Osteoblast (primary cell): ENCODE results near the gene CABP1. TPM values are rescaled to one million over a fixed set of nuclear protein-coding genes. Genes with fewer than 3 reads are reported as not detected.

Source experiments
- DNase-seq: peaks from one replicate; pipeline ENCODE4 v3.0.0; 2011; ENCODE audit warnings: low spot score, mixed read lengths; ENCODE audit not compliant: insufficient read length; ENCODE audit errors: missing footprints
- H2AFZ ChIP-seq: 2 replicates; pipeline ENCODE4 v1.6.0; 2011; ENCODE audit warnings: mild to moderate bottlenecking, low read length
- H3K27ac ChIP-seq: 2 replicates; pipeline ENCODE4 v1.5.1; 2011; ENCODE audit warnings: mild to moderate bottlenecking, low read depth, low read length, moderate library complexity
- H3K27me3 ChIP-seq: 2 replicates; pipeline ENCODE4 v1.6.0; 2012; ENCODE audit warnings: mild to moderate bottlenecking, control low read depth, inconsistent platforms, low read length, moderate library complexity; ENCODE audit not compliant: insufficient read depth
- H3K36me3 ChIP-seq: 2 replicates; pipeline ENCODE4 v1.5.1; 2011; ENCODE audit warnings: mild to moderate bottlenecking, low read length, control low read depth, moderate library complexity; ENCODE audit not compliant: insufficient read depth
- H3K4me1 ChIP-seq: 2 replicates; pipeline ENCODE4 v1.5.1; 2011; ENCODE audit warnings: mild to moderate bottlenecking, low read length, control low read depth, moderate library complexity; ENCODE audit not compliant: insufficient read depth
- H3K4me2 ChIP-seq: 2 replicates; pipeline ENCODE4 v1.6.0; 2011; ENCODE audit warnings: mild to moderate bottlenecking, low read length; ENCODE audit not compliant: insufficient read depth
- H3K4me3 ChIP-seq: fragments of 200-600 bp; sonication (generic); 3 replicates; pipeline ENCODE4 v1.5.1; 2012; ENCODE audit warnings: mild to moderate bottlenecking, low read length, inconsistent platforms; ENCODE audit not compliant: insufficient read depth
- H3K79me2 ChIP-seq: 2 replicates; pipeline ENCODE4 v1.6.0; 2012; ENCODE audit warnings: mild to moderate bottlenecking, low read length, control low read depth, inconsistent platforms; ENCODE audit not compliant: insufficient read depth
- H3K9me3 ChIP-seq: 2 replicates; pipeline ENCODE4 v1.5.1; 2011; ENCODE audit warnings: low read depth, low read length, control low read depth
- H4K20me1 ChIP-seq: 2 replicates; pipeline ENCODE4 v1.6.0; 2012; ENCODE audit warnings: mild to moderate bottlenecking, low read length, control low read depth; ENCODE audit not compliant: insufficient read depth
- total RNA-seq: library from RNA; depleted of rRNA; stranded (reverse); fragments of >200 nt; gene quantifications from 2 replicates; pipeline ENCODE4 v1.2.3, GENCODE V29; 2012
- TF ChIP-seq, protein P1 (sequence below): IDR thresholded peaks from 2 replicates; pipeline ENCODE4 v1.5.1; 2011; ENCODE audit warnings: mild to moderate bottlenecking, low read depth, low read length, moderate library complexity; ENCODE audit errors: extremely low read depth

Gene CABP1
- total RNA-seq, 1 donor, result not detected

DNA sequence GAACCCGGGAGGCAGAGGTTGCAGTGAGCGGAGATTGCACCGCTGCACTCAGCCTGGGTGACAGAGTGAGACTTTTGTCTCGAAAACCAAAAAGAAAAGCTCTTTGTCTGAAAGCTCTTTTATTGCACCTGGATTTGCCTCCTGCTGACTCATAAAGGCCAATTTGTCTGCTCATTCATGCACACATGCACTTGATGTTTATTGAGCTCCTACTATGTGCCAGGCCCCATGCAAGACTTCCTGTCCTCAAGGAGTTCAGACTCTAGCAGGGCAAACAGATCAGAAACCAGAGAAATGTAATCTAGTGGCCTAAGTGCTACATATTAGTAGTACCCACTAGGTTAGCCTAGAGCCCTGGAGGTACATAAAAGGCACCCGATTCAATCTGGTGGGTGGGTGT, 30.2 kb downstream of the CABP1 start:
- TF ChIP-seq, protein P1, sequence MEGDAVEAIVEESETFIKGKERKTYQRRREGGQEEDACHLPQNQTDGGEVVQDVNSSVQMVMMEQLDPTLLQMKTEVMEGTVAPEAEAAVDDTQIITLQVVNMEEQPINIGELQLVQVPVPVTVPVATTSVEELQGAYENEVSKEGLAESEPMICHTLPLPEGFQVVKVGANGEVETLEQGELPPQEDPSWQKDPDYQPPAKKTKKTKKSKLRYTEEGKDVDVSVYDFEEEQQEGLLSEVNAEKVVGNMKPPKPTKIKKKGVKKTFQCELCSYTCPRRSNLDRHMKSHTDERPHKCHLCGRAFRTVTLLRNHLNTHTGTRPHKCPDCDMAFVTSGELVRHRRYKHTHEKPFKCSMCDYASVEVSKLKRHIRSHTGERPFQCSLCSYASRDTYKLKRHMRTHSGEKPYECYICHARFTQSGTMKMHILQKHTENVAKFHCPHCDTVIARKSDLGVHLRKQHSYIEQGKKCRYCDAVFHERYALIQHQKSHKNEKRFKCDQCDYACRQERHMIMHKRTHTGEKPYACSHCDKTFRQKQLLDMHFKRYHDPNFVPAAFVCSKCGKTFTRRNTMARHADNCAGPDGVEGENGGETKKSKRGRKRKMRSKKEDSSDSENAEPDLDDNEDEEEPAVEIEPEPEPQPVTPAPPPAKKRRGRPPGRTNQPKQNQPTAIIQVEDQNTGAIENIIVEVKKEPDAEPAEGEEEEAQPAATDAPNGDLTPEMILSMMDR, result no peak
- Histone ChIP-seq H4K20me1 (no peaks in the 10 kb centered on the region), H3K79me2 (no peaks in the 10 kb centered on the region), H2AFZ (no peak overlapping the region), H3K27me3 (peaks cover 6% of the 10 kb centered on the region), H3K4me3 (no peak overlapping the region), H3K9me3 (no peaks in the 10 kb centered on the region), H3K4me2 (no peak overlapping the region), H3K36me3 (no peaks in the 10 kb centered on the region), H3K4me1 (no peaks in the 10 kb centered on the region), H3K27ac (no peak overlapping the region)
- DNase-seq, result no peak

DNA sequence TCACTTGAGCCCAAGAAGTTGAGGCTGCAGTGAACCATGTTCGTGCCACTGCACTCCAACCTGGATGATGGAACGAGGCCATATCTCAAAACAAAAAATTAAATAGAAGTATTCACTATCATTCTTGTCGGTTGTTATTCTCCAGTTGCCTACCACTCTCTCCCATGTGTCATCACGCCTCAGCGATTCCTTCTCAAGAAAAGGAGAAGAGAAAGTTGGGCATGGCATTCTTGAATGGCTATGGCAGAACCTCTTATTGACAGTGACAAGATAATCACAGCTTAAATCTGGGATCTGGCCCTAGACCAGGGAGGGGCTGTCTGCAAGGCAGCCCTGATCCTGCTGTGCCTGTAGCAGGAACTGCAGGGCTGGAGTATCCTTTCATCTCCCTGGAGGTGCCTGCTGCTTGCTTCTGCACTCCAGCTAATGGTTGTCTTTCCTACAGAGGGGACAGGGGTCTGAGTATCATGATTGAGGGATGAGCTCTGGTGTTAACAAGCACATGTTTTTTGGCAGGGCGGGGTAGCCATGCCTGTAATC, 33.7 kb downstream of the CABP1 start:
- H3K4me3 ChIP-seq, result no peak overlapping the region
- H3K27ac ChIP-seq, result no peak overlapping the region
- no peak for DNase-seq
- TF ChIP-seq, protein P1, result no peak
- no peak overlapping the region for H2AFZ ChIP-seq
- H3K4me1 ChIP-seq, result peaks cover 5% of the 10 kb centered on the region
- no peaks in the 10 kb centered on the region for H3K9me3 ChIP-seq
- no peaks in the 10 kb centered on the region for H3K79me2 ChIP-seq
- H3K27me3 ChIP-seq, result peaks cover 3% of the 10 kb centered on the region
- H3K36me3 ChIP-seq, result no peaks in the 10 kb centered on the region
- no peak overlapping the region for H3K4me2 ChIP-seq
- H4K20me1 ChIP-seq, result no peaks in the 10 kb centered on the region

DNA sequence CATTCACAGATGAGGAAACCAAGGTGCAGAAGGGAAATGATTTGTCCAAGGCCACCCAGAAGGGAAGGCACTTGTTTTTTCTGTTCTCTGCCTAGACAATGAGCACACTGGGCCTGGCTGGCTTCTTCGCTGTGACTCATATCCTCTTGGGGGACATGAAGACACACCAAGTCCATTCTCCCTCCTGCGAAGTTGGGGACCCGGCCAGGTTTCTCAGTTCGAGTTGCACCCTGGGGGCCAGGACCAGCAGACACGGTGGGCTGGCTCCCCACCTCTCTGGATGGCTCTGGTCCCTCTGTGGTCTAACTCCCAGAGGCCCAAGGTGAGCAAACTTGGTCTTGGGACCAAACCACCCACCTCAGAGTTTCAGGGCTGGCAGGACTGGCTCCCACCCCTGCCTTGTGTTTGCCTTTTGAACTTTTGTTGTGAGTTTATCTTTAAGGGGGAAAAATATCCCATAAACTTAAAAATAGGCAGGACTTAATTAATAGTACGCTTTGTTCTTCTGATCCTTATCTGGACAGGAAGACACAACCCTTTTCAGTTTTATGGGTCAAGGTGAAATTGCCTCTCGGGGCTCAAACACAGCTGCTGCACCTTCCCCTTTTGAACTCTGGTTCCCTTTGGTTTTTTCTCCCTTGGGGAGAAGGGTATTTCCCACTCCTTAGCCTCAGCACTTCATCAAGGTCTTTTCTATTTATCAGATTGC, 37.5 kb downstream of the CABP1 start:
- Histone ChIP-seq H3K9me3 (no peaks in the 10 kb centered on the region), H3K4me1 (peaks cover 5% of the 10 kb centered on the region), H3K79me2 (no peaks in the 10 kb centered on the region), H3K4me3 (no peak overlapping the region), H2AFZ (no peak overlapping the region), H3K36me3 (no peaks in the 10 kb centered on the region), H3K4me2 (no peak overlapping the region), H4K20me1 (no peaks in the 10 kb centered on the region), H3K27me3 (peaks cover 3% of the 10 kb centered on the region), H3K27ac (no peak overlapping the region)
- DNase-seq, result no peak
- TF ChIP-seq, protein P1, result no peak

DNA sequence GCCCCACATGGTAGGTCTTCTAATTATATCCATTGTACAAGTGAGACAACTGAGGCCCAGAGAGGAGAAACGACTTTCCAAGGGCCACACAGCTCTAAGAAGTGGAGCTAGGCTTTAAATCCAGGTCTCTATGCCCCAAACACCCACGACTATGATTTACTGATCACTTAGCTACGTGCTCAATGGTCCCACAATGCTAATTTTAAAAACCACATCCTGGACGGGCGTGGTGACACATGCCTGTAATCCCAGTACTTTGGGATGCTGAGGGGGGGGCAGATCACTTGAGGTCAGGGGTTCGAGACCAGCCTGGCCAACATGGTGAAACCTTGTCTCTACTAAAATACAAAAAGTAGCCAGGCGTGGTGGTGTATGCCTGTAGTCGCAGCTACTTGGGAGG, 38.1 kb downstream of the CABP1 start:
- Histone ChIP-seq H3K4me1 (peaks cover 5% of the 10 kb centered on the region), H3K4me2 (no peak overlapping the region), H3K27ac (no peak overlapping the region), H3K27me3 (peaks cover 3% of the 10 kb centered on the region), H3K79me2 (no peaks in the 10 kb centered on the region), H3K36me3 (no peaks in the 10 kb centered on the region), H2AFZ (no peak overlapping the region), H3K9me3 (no peaks in the 10 kb centered on the region), H3K4me3 (no peak overlapping the region), H4K20me1 (no peaks in the 10 kb centered on the region)
- TF ChIP-seq, protein P1, result no peak
- DNase-seq, result no peak
